ENCODE measurements around the gene CCDC70. TPM values are rescaled to one million over a fixed set of nuclear protein-coding genes. Genes with fewer than 3 reads are reported as not detected.

The CCDC70 gene
- total RNA-seq, 1 donor = not detected

- Histone ChIP-seq H3K9me3 (ENCODE audit: low read depth, low read length) (no peaks in the 10 kb centered on the region), H3K4me1 (ENCODE audit: insufficient read depth, low read length) (no peaks in the 10 kb centered on the region), H3K4me3 (ENCODE audit: low read length) (no peak overlapping the region), H3K27me3 (ENCODE audit: insufficient read depth, low read length) (no peaks in the 10 kb centered on the region)
Measured at GRCh38 chr13:51869916-51870315, 8.1 kb downstream of the CCDC70 start.

DNA sequence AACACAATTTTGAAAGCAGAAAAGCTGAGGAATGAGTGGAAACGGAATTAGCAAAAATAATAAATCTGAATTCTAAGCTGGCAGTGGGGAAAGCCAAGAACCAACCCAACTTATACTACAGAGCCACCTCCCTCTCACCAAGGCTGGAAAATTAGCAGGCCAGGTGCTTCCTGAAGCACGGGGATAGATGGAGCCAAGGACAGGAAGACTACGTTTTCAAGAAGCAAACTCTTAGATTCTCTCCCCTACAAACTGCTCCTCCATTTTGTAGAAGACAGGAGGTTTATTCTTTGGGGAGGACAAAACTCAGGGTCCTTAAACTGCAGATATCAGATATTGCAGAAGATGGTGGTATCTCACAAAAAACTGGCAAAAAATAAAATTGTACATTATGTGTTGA is 8.8 kb downstream of the CCDC70 start:
- no peak overlapping the region for H3K4me3 ChIP-seq (ENCODE audit: low read length)
- H3K27me3 ChIP-seq (ENCODE audit: insufficient read depth, low read length) = no peaks in the 10 kb centered on the region
- H3K4me1 ChIP-seq (ENCODE audit: insufficient read depth, low read length) = no peaks in the 10 kb centered on the region
- no peaks in the 10 kb centered on the region for H3K9me3 ChIP-seq (ENCODE audit: low read depth, low read length)

GRCh38 chr13:51873117-51873798 is 11.5 kb downstream of the CCDC70 start:
- Histone ChIP-seq H3K27me3 (ENCODE audit: insufficient read depth, low read length) (no peaks in the 10 kb centered on the region), H3K4me3 (ENCODE audit: low read length) (no peak overlapping the region), H3K9me3 (ENCODE audit: low read depth, low read length) (no peaks in the 10 kb centered on the region), H3K4me1 (ENCODE audit: insufficient read depth, low read length) (no peaks in the 10 kb centered on the region)

- Histone ChIP-seq H3K4me3 (ENCODE audit: low read length) (no peak overlapping the region), H3K27me3 (ENCODE audit: insufficient read depth, low read length) (no peaks in the 10 kb centered on the region), H3K4me1 (ENCODE audit: insufficient read depth, low read length) (no peaks in the 10 kb centered on the region), H3K9me3 (ENCODE audit: low read depth, low read length) (no peaks in the 10 kb centered on the region)
Measured at GRCh38 chr13:51873837-51874236, 12.1 kb downstream of the CCDC70 start.

- no peaks in the 10 kb centered on the region for H3K9me3 ChIP-seq (ENCODE audit: low read depth, low read length)
- H3K27me3 ChIP-seq (ENCODE audit: insufficient read depth, low read length) = no peaks in the 10 kb centered on the region
- H3K4me3 ChIP-seq (ENCODE audit: low read length) = no peak overlapping the region
- H3K4me1 ChIP-seq (ENCODE audit: insufficient read depth, low read length) = no peaks in the 10 kb centered on the region
Measured at GRCh38 chr13:51874651-51875050, 12.9 kb downstream of the CCDC70 start.

DNA sequence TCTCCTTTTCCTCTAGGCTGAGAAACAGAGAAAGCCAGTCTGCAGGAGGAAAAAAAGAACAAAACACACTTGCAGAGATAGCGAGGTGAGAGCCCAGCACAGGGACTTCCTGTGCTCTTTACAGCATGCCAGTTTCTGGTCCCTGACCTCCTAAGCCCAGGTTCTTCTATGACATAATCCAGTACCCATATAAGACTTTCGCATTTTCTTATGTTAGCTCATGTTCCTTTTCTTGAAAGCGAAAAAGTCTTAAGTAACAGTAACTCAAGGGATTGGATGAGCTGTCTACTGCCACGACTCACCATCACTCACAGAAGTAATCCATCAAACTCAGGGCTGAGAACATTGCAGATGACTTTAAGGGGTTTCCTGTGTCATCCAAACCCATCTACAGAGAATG is 17.4 kb downstream of the CCDC70 start:
- no peaks in the 10 kb centered on the region for H3K4me1 ChIP-seq (ENCODE audit: insufficient read depth, low read length)
- H3K4me3 ChIP-seq (ENCODE audit: low read length) = no peak overlapping the region
- no peaks in the 10 kb centered on the region for H3K27me3 ChIP-seq (ENCODE audit: insufficient read depth, low read length)
- no peaks in the 10 kb centered on the region for H3K9me3 ChIP-seq (ENCODE audit: low read depth, low read length)

GRCh38 chr13:51881296-51881695 is 19.5 kb downstream of the CCDC70 start:
- Histone ChIP-seq H3K4me1 (ENCODE audit: insufficient read depth, low read length) (no peaks in the 10 kb centered on the region), H3K4me3 (ENCODE audit: low read length) (no peak overlapping the region), H3K27me3 (ENCODE audit: insufficient read depth, low read length) (no peaks in the 10 kb centered on the region), H3K9me3 (ENCODE audit: low read depth, low read length) (no peaks in the 10 kb centered on the region)

- Histone ChIP-seq H3K27me3 (ENCODE audit: insufficient read depth, low read length) (no peaks in the 10 kb centered on the region), H3K4me3 (ENCODE audit: low read length) (no peak overlapping the region), H3K4me1 (ENCODE audit: insufficient read depth, low read length) (no peaks in the 10 kb centered on the region), H3K9me3 (ENCODE audit: low read depth, low read length) (no peaks in the 10 kb centered on the region)
Measured at GRCh38 chr13:51882570-51883225, 20.9 kb downstream of the CCDC70 start.

DNA sequence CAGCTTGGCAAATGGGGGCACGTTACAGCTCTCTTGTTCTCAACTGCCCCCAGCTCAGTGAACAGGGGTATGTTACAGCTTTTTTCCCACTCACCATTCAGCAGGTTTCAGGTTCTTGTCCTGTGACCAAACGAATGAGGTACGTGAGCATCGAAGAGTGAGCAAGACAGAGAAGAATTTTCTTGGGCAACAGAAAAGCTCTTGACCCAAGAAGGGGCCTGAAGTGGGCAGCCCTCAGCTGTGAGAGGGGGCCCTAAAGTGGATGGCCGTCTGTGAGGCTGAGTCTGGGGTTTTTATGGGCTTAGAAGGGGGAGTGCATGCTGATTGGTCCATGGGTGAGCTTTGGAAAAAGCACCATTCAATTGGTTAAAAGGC is 21.4 kb downstream of the CCDC70 start:
- Histone ChIP-seq H3K4me3 (ENCODE audit: low read length) (no peak overlapping the region), H3K27me3 (ENCODE audit: insufficient read depth, low read length) (no peaks in the 10 kb centered on the region), H3K4me1 (ENCODE audit: insufficient read depth, low read length) (no peaks in the 10 kb centered on the region), H3K9me3 (ENCODE audit: low read depth, low read length) (no peaks in the 10 kb centered on the region)

DNA sequence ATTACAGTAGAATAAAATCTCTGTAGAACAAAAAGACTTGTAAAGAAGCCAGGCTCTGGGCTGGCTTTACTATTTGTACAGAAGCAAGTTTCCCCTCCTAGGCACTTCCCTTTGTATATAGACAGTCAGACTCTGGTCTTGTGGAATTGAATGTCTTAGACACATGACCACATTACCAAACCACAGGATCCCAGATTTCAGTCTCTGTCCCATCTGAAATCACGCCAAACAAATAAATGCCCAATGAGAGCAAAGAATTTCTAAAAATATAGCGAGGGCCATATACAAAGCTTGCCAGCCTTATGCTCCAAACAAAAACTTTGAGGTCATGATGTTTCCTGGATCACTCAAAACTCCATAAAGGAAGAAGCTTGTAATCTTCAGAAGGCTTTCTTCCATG is 23.9 kb downstream of the CCDC70 start:
- Histone ChIP-seq H3K4me1 (ENCODE audit: insufficient read depth, low read length) (no peaks in the 10 kb centered on the region), H3K4me3 (ENCODE audit: low read length) (no peak overlapping the region), H3K27me3 (ENCODE audit: insufficient read depth, low read length) (no peaks in the 10 kb centered on the region), H3K9me3 (ENCODE audit: low read depth, low read length) (no peaks in the 10 kb centered on the region)

GRCh38 chr13:51887468-51887867 is 25.7 kb downstream of the CCDC70 start:
- H3K27me3 ChIP-seq (ENCODE audit: insufficient read depth, low read length) = no peaks in the 10 kb centered on the region
- no peaks in the 10 kb centered on the region for H3K9me3 ChIP-seq (ENCODE audit: low read depth, low read length)

DNA sequence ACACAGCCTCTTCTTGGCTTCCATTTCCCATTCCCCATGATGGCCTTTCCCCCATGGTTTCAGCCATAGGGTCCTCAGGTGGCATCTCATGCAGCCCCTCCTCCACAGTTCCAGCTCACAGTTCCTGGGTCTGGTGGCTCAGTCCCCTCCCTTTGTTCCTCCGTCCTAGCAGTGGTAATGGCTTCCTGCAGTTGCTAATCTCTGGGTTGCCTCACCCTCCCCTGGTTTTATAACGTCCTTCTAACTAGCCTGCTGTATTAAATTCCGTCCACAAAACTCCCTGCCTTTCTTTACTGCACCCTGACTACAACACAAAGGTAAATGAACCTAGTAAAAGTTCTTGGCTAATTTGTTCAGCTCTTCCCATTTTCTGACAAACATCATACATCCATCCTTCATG is 30.9 kb downstream of the CCDC70 start:
- H3K4me3 ChIP-seq (ENCODE audit: low read length) = no peak overlapping the region
- H3K4me1 ChIP-seq (ENCODE audit: insufficient read depth, low read length) = no peaks in the 10 kb centered on the region
- no peaks in the 10 kb centered on the region for H3K27me3 ChIP-seq (ENCODE audit: insufficient read depth, low read length)
- no peaks in the 10 kb centered on the region for H3K9me3 ChIP-seq (ENCODE audit: low read depth, low read length)

More at GRCh38 chr13:51887468-51887867, 25.7 kb downstream of the CCDC70 start:
- H3K4me1 ChIP-seq (ENCODE audit: insufficient read depth, low read length) = no peaks in the 10 kb centered on the region
- no peak overlapping the region for H3K4me3 ChIP-seq (ENCODE audit: low read length)

- Histone ChIP-seq H3K9me3 (ENCODE audit: low read depth, low read length) (no peaks in the 10 kb centered on the region), H3K4me1 (ENCODE audit: insufficient read depth, low read length) (no peaks in the 10 kb centered on the region), H3K27me3 (ENCODE audit: insufficient read depth, low read length) (no peaks in the 10 kb centered on the region), H3K4me3 (ENCODE audit: low read length) (no peak overlapping the region)
Measured at GRCh38 chr13:51894239-51894638, 32.5 kb downstream of the CCDC70 start.

DNA sequence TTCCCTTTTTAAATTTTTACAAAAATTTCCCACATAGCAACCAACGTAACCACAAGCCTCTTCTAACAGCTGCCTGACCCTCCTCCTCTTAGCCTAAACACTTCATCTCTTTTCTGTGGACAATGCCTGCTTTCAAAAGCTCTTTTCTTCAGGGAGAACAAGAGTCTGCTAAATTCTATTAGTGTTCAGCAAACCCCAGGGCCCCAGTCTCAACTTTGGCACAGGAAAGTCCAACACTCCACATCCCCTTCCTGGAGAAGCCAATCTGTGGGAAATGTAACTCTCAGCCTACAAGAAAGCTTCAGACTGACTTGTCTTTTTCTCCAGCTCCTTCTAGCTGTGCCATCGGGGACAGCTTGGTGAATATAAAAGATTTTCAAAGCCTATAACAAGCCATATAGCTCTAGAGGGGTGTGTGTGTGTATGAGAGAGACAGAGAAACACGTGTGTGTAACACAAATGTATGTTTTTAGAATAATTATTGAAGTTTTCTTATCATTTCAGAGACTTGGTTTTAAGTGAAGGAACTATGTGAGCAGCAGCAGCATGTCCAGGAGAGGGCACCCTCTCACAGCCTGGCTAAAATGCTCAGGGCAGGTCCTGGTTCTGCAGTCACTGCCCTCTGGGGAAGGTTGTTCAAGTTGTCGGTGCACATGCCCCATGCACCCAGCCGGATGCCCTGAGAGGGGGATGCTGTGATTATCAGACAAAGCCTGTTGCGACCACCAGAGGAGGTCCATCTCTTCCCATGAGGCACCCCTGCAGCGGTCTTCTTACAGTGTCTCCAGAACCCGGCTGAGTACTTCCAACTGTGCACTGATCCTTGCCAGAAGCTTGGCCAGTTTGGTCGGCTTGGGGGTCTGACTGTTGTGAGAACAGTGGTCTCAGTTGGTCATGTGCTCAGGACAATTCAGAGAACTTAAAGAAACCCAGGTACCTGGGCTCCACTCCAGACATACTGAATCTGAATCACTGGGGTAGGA is 34.4 kb downstream of the CCDC70 start:
- no peaks in the 10 kb centered on the region for H3K4me1 ChIP-seq (ENCODE audit: insufficient read depth, low read length)
- no peaks in the 10 kb centered on the region for H3K27me3 ChIP-seq (ENCODE audit: insufficient read depth, low read length)
- no peak overlapping the region for H3K4me3 ChIP-seq (ENCODE audit: low read length)
- H3K9me3 ChIP-seq (ENCODE audit: low read depth, low read length) = no peaks in the 10 kb centered on the region

DNA sequence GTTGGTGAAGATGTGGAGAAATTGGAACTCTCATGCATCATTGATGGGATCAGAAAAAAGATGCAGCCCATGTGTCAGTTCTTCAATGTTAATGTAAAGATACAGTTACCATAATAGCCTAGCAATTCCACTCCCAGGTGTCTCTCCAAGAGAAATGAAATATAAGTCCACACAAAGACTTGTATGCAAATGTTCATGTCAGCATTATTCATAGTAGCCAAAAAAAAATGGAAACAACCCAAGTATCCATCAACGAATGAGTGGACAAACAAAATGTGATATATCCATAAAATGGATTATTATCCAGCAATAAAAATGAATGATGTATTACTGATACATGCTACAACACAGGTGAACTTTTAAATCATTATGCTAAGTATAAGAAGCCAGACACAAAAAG is 38.7 kb downstream of the CCDC70 start:
- H3K4me3 ChIP-seq (ENCODE audit: low read length) = no peak overlapping the region
- no peaks in the 10 kb centered on the region for H3K27me3 ChIP-seq (ENCODE audit: insufficient read depth, low read length)
- H3K4me1 ChIP-seq (ENCODE audit: insufficient read depth, low read length) = no peaks in the 10 kb centered on the region
- no peaks in the 10 kb centered on the region for H3K9me3 ChIP-seq (ENCODE audit: low read depth, low read length)
